ENCODE measurements around the gene KLHL13. TPM values are rescaled to one million over a fixed set of nuclear protein-coding genes. Genes with fewer than 3 reads are reported as not detected.

The KLHL13 gene
- polyA plus RNA-seq, 1 donor (not counting 4 experiments of a cell fraction or from before 2014, with no cell fraction given) = 4.9 TPM

- H3K4me1 ChIP-seq (ENCODE audit: control insufficient read depth, extremely low read depth, insufficient read depth, low read length) = no peaks in the 10 kb centered on the region
- H3K36me3 ChIP-seq (ENCODE audit: control insufficient read depth in 2 of 2, extremely low read depth in 1 of 2, insufficient read depth in 2 of 2, low read length in 2 of 2) = no peaks in the 10 kb centered on the region
- no peaks in the 10 kb centered on the region for H3K79me2 ChIP-seq (ENCODE audit: control insufficient read depth, insufficient read depth, low read length)
- no peaks in the 10 kb centered on the region for H3K9me3 ChIP-seq (ENCODE audit: control insufficient read depth, low read depth, low read length)
- H2AFZ ChIP-seq (ENCODE audit: control insufficient read depth, low read length) = no peak overlapping the region
- no peak overlapping the region for H3K4me2 ChIP-seq (ENCODE audit: control insufficient read depth, extremely low read depth, insufficient read depth, low read depth, low read length)
- no peaks in the 10 kb centered on the region for H3K27me3 ChIP-seq (ENCODE audit: control insufficient read depth, extremely low read depth, insufficient read depth, low read length)
- dilution Hi-C loops (cut with MboI; ENCODE audit: extremely low pct_ligation_motif_present, low sequenced_read_pairs) = no loop called here
- H3K9me1 ChIP-seq (ENCODE audit: control insufficient read depth, extremely low read depth, insufficient read depth, low read length) = no peaks in the 10 kb centered on the region
- DNase-seq (ENCODE audit: low read depth, low spot score) (no peak), FAIRE-seq (no peak)
- H4K20me1 ChIP-seq (ENCODE audit: control insufficient read depth, extremely low read depth, insufficient read depth, low read length) = no peaks in the 10 kb centered on the region
- H3K4me3 ChIP-seq (ENCODE audit: control insufficient read depth in 2 of 3, extremely low read depth in 1 of 3, insufficient read depth in 2 of 3, low read depth in 1 of 3, low read length in 3 of 3) = no peak overlapping the region
- no peak for TF ChIP-seq CTCF (optimal IDR thresholded peaks at IDR 0.05 in 1 of 3, IDR thresholded peaks at IDR 0.05 in 1 of 3, conservative IDR thresholded peaks at IDR 0.05 in 1 of 3; ENCODE audit: extremely low read depth in 1 of 3, insufficient read depth in 2 of 3, low read length in 3 of 3)
- no peak for TF ChIP-seq EZH2 (IDR thresholded peaks at IDR 0.05; ENCODE audit: low read length)
- H3K27ac ChIP-seq (ENCODE audit: control insufficient read depth, insufficient read depth, low read length) = no peak overlapping the region
- H3K9ac ChIP-seq (ENCODE audit: control insufficient read depth, extremely low read depth, insufficient read depth, low read length) = no peak overlapping the region
Observed at GRCh38 chrX:117910216-117910615, 206.4 kb downstream of the KLHL13 start.

- Histone ChIP-seq H3K27ac (ENCODE audit: control insufficient read depth, insufficient read depth, low read length) (no peak overlapping the region), H3K79me2 (ENCODE audit: control insufficient read depth, insufficient read depth, low read length) (no peaks in the 10 kb centered on the region), H3K36me3 (ENCODE audit: control insufficient read depth in 2 of 2, extremely low read depth in 1 of 2, insufficient read depth in 2 of 2, low read length in 2 of 2) (no peaks in the 10 kb centered on the region), H3K4me3 (ENCODE audit: control insufficient read depth in 2 of 3, extremely low read depth in 1 of 3, insufficient read depth in 2 of 3, low read depth in 1 of 3, low read length in 3 of 3) (no peak overlapping the region), H3K4me1 (ENCODE audit: control insufficient read depth, extremely low read depth, insufficient read depth, low read length) (no peaks in the 10 kb centered on the region), H3K9me3 (ENCODE audit: control insufficient read depth, low read depth, low read length) (no peaks in the 10 kb centered on the region), H3K9me1 (ENCODE audit: control insufficient read depth, extremely low read depth, insufficient read depth, low read length) (no peaks in the 10 kb centered on the region), H3K9ac (ENCODE audit: control insufficient read depth, extremely low read depth, insufficient read depth, low read length) (no peak overlapping the region), H3K4me2 (ENCODE audit: control insufficient read depth, extremely low read depth, insufficient read depth, low read depth, low read length) (no peak overlapping the region), H3K27me3 (ENCODE audit: control insufficient read depth, extremely low read depth, insufficient read depth, low read length) (no peaks in the 10 kb centered on the region), H2AFZ (ENCODE audit: control insufficient read depth, low read length) (no peak overlapping the region), H4K20me1 (ENCODE audit: control insufficient read depth, extremely low read depth, insufficient read depth, low read length) (no peaks in the 10 kb centered on the region)
- dilution Hi-C loops (cut with MboI; ENCODE audit: extremely low pct_ligation_motif_present, low sequenced_read_pairs) = no loop called here
- TF ChIP-seq CTCF (optimal IDR thresholded peaks at IDR 0.05 in 1 of 3, IDR thresholded peaks at IDR 0.05 in 1 of 3, conservative IDR thresholded peaks at IDR 0.05 in 1 of 3; ENCODE audit: extremely low read depth in 1 of 3, insufficient read depth in 2 of 3, low read length in 3 of 3) (no peak), EZH2 (IDR thresholded peaks at IDR 0.05; ENCODE audit: low read length) (no peak)
- DNase-seq (ENCODE audit: low read depth, low spot score) = no peak
- no peak for FAIRE-seq
Observed at GRCh38 chrX:117898226-117898625, 218.4 kb downstream of the KLHL13 start.
